LNCaP clone FGC (cell line): ENCODE results near the gene PPP2R5E.

Source experiments
- DNase-seq: peaks from one replicate; pipeline ENCODE4 v3.0.0-alpha.2; 2011; ENCODE audit warnings: low read depth
- H3K4me3 ChIP-seq: 2 replicates; pipeline ENCODE4 v1.5.1; 2011; ENCODE audit warnings: mild to moderate bottlenecking, low read depth, low read length, control low read depth
- TF ChIP-seq, protein P1 (sequence below): IDR thresholded peaks from 2 replicates; pipeline ENCODE4 v1.5.1; 2012; ENCODE audit warnings: mild to moderate bottlenecking; ENCODE audit not compliant: control insufficient read depth, insufficient read depth; ENCODE audit errors: extremely low read depth

PPP2R5E gene

DNA sequence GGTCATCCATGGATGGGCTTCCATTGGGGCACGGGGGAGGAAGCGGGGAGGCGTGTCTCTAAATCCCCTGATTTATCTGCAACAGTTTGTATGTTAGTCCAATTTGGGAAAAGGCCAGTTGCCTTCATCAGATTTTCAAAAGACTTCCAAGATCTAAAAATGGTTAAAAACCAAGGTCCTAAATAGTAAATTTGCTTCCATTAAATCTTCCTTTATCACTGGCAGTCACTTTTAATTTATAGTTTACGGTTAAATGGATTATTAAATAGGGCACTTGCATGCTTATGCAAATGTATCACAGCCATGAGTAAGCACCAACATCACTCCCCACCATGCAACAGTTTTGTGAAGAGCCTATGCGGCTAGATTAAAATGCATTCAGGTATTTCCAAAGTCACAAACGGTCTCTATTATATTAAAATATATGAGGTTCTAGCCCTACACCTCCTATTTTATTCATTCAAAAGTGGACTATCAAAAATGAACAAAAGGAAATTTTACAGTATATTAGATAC, 116.3 kb downstream of the PPP2R5E start:
- TF ChIP-seq, protein P1, sequence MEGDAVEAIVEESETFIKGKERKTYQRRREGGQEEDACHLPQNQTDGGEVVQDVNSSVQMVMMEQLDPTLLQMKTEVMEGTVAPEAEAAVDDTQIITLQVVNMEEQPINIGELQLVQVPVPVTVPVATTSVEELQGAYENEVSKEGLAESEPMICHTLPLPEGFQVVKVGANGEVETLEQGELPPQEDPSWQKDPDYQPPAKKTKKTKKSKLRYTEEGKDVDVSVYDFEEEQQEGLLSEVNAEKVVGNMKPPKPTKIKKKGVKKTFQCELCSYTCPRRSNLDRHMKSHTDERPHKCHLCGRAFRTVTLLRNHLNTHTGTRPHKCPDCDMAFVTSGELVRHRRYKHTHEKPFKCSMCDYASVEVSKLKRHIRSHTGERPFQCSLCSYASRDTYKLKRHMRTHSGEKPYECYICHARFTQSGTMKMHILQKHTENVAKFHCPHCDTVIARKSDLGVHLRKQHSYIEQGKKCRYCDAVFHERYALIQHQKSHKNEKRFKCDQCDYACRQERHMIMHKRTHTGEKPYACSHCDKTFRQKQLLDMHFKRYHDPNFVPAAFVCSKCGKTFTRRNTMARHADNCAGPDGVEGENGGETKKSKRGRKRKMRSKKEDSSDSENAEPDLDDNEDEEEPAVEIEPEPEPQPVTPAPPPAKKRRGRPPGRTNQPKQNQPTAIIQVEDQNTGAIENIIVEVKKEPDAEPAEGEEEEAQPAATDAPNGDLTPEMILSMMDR = no peak
- no peak overlapping the region for H3K4me3 ChIP-seq
- DNase-seq = no peak

DNA sequence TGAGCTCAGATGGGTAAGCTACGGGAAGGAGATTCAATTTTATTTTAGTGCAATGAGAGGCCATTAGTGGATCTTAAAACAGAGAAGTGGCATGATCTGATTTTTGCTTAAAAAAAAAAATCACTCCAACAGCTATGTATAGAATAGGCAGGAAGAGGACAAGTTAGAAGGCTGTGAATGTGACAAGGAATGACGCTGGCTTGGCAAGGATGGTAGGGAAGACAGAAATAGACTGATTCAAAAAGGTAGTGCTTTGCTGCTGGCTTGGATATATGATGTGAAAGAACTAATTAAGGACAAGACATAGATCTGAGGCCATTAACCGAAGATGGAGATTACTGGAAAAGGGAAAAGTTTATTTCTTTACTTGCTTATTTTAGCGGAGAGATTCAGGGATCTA, 119.3 kb downstream of the PPP2R5E start:
- TF ChIP-seq, protein P1 = no peak
- H3K4me3 ChIP-seq = no peak overlapping the region
- no peak for DNase-seq

DNA sequence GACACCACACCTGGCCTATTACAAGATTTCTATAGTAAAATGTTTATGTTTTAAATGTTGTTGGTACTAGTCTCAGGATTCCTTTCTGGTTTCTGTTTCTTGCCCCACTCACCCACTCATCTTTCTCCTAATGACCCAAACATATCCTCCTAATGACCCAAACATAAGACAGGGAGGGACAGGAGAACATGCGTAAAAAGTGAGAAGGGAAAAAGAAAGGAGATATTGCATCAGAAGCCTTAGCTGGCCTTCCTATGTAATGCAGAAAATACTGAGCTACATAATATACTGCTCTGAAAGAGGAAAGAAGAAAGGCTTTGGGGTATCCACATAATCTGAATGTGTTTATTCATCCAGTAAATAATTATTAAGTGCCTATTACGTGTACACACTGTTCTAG, 119.8 kb downstream of the PPP2R5E start:
- no peak for DNase-seq
- TF ChIP-seq, protein P1 = no peak
- H3K4me3 ChIP-seq = no peak overlapping the region

GRCh38 chr14:63421919-63422318, 121.3 kb downstream of the PPP2R5E start:
- no peak for DNase-seq
- no peak overlapping the region for H3K4me3 ChIP-seq
- TF ChIP-seq, protein P1 = no peak

DNA sequence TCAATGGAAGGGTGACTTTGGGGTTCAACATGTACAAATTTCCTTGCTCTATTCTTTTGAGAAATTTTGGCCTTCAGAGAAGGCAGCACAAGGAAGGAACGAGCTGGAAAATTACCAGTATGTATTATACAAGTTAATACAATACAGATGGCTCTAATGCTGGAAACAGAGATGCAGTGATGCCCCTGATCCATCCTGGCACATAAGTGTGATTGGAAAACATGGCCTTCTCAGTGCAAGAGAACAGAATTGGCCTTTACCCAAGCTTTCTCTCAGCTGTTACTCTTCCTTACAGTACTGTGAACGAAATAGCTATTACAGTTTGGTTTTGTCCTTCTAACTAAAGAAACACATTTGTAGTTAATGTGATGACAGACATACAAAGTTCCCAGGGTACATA, 122.0 kb downstream of the PPP2R5E start:
- DNase-seq = no peak
- H3K4me3 ChIP-seq = no peak overlapping the region
- TF ChIP-seq, protein P1 = no peak

DNA sequence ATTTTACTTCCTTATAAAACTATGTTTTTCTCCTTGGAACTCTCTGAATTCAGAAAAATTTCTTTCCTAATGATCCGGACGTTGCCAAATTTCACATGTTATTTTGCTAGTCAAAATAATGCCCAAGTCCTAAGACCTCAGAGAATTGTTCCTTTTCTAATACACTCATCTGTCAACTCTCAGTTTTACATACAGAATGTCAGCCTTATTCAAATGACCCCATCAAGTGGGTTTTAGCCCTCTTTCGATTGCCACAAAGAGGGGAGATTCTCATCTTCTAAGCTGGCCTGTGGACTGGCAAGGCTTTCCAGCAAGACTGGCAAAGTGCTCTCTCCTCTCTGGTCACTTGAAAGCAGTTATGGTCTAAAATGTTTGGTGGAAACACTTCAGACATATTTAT, 125.2 kb downstream of the PPP2R5E start:
- no peak overlapping the region for H3K4me3 ChIP-seq
- DNase-seq = no peak
- TF ChIP-seq, protein P1 = no peak

GRCh38 chr14:63413009-63413408, 130.2 kb downstream of the PPP2R5E start:
- no peak overlapping the region for H3K4me3 ChIP-seq
- TF ChIP-seq, protein P1 = no peak
- DNase-seq = no peak
